Mesenchymal stem cell (in vitro differentiated cells and primary cell): ENCODE data around the gene SH2D4B.

ENCODE experiments used
- DNase-seq: peaks from one replicate; pipeline ENCODE4 v3.0.0-alpha.2; 2013
- H2AFZ ChIP-seq: one replicate; pipeline ENCODE4 v1.6.1; 2013; ENCODE audit warnings: low read depth, mild to moderate bottlenecking, control low read depth, inconsistent platforms, low read length, moderate library complexity
- H2AK5ac ChIP-seq: 2 replicates; pipeline ENCODE4 v1.6.1; 2013; ENCODE audit warnings: low read length, moderate library complexity, mild to moderate bottlenecking, inconsistent platforms; ENCODE audit not compliant: severe bottlenecking
- H2BK120ac ChIP-seq: one replicate; pipeline ENCODE4 v1.6.1; 2013; ENCODE audit warnings: low read depth, mild to moderate bottlenecking, inconsistent platforms, low read length, moderate library complexity
- H2BK12ac ChIP-seq, 2 experiments: one replicate each; pipeline ENCODE4 v1.6.1; 2013; ENCODE audit warnings: inconsistent platforms in 2 of 2, low read length in 2 of 2, mild to moderate bottlenecking in 2 of 2, moderate library complexity in 2 of 2, control low read depth in 1 of 2
- H2BK15ac ChIP-seq: one replicate; pipeline ENCODE4 v1.6.1; 2013; ENCODE audit warnings: mild to moderate bottlenecking, low read depth, inconsistent platforms; ENCODE audit not compliant: poor library complexity, severe bottlenecking
- H2BK5ac ChIP-seq: 2 replicates; pipeline ENCODE4 v1.6.1; 2013; ENCODE audit warnings: low read depth, mild to moderate bottlenecking, low read length, control low read depth, inconsistent platforms; ENCODE audit not compliant: poor library complexity, severe bottlenecking
- H3K14ac ChIP-seq, 2 experiments: one replicate each; pipeline ENCODE4 v1.6.1; 2013; ENCODE audit warnings: inconsistent platforms in 2 of 2, low read length in 2 of 2, control low read depth in 1 of 2, mild to moderate bottlenecking in 1 of 2, moderate library complexity in 1 of 2
- H3K18ac ChIP-seq, 2 experiments: one replicate each; pipeline ENCODE4 v1.6.1; 2013; ENCODE audit warnings: inconsistent platforms in 2 of 2, low read length in 2 of 2, control low read depth in 1 of 2, low read depth in 1 of 2, mild to moderate bottlenecking in 1 of 2
- H3K23ac ChIP-seq, 2 experiments: one replicate each; pipeline ENCODE4 v1.6.1; 2013; ENCODE audit warnings: inconsistent platforms in 2 of 2, low read length in 2 of 2, mild to moderate bottlenecking in 2 of 2, moderate library complexity in 2 of 2, control low read depth in 1 of 2
- H3K27ac ChIP-seq: 2 replicates; pipeline ENCODE4 v1.5.1; 2013; ENCODE audit warnings: mild to moderate bottlenecking, moderate library complexity, low read length, control low read depth, inconsistent platforms; ENCODE audit not compliant: poor library complexity, severe bottlenecking
- H3K27me3 ChIP-seq, 2 experiments: 2 replicates each; pipeline versions ENCODE4 v1.6.1 to v1.7.0; 2013; ENCODE audit warnings: low read length in 2 of 2, mild to moderate bottlenecking in 2 of 2, moderate library complexity in 2 of 2, control low read depth in 1 of 2, inconsistent platforms in 1 of 2; ENCODE audit not compliant: control insufficient read depth in 1 of 2, insufficient read depth in 1 of 2
- H3K36me3 ChIP-seq, 2 experiments: 2 replicates each; pipeline versions ENCODE4 v1.6.1 to v1.7.0; 2013; ENCODE audit warnings: low read length in 2 of 2, control low read depth in 1 of 2, inconsistent platforms in 1 of 2, low read depth in 1 of 2, mild to moderate bottlenecking in 1 of 2; ENCODE audit not compliant: insufficient read depth in 2 of 2, control insufficient read depth in 1 of 2
- H3K4ac ChIP-seq, 2 experiments: one replicate each; pipeline ENCODE4 v1.6.1; 2013; ENCODE audit warnings: inconsistent platforms in 2 of 2, low read length in 2 of 2, mild to moderate bottlenecking in 2 of 2, moderate library complexity in 2 of 2, control low read depth in 1 of 2, low read depth in 1 of 2
- H3K4me1 ChIP-seq: 2 replicates; pipeline ENCODE4 v1.6.1; 2013; ENCODE audit warnings: low read depth, low read length, control low read depth; ENCODE audit not compliant: control insufficient read depth, insufficient read depth
- H3K4me2 ChIP-seq: 2 replicates; pipeline ENCODE4 v1.6.1; 2013; ENCODE audit warnings: low read length, mild to moderate bottlenecking, inconsistent platforms; ENCODE audit not compliant: poor library complexity, severe bottlenecking
- H3K4me3 ChIP-seq, 2 experiments: 2 replicates each; pipeline versions ENCODE4 v1.5.1 to v1.7.0; 2013; ENCODE audit warnings: low read length in 2 of 2, mild to moderate bottlenecking in 2 of 2, control low read depth in 1 of 2, low read depth in 1 of 2; ENCODE audit not compliant: insufficient read depth in 1 of 2
- H3K79me1 ChIP-seq: replicated peaks from 2 replicates; pipeline ENCODE4 v1.6.1; 2013; ENCODE audit warnings: mild to moderate bottlenecking, control low read depth, low read length, inconsistent platforms; ENCODE audit not compliant: poor library complexity, severe bottlenecking
- H3K9ac ChIP-seq: 2 replicates; pipeline ENCODE4 v1.7.0; 2013; ENCODE audit warnings: mild to moderate bottlenecking, low read length, moderate library complexity
- H3K9me3 ChIP-seq: 2 replicates; pipeline ENCODE4 v1.7.0; 2013; ENCODE audit warnings: mild to moderate bottlenecking, low read length; ENCODE audit not compliant: control insufficient read depth
- H4K8ac ChIP-seq: one replicate; pipeline ENCODE4 v1.6.1; 2013; ENCODE audit warnings: inconsistent platforms, mild to moderate bottlenecking, low read length, moderate library complexity
- H4K91ac ChIP-seq: one replicate; pipeline ENCODE4 v1.6.1; 2013; ENCODE audit warnings: mild to moderate bottlenecking, low read length, inconsistent platforms
- WGBS: methylation state at CpG from one replicate; pipeline ENCODE4 v1.1.7; 2013; ENCODE audit warnings: mixed read lengths; 5-methylcytosine and 5-hydroxymethylcytosine counted together

The SH2D4B gene

GRCh38 chr10:80526218-80526617 lies 11.5 kb upstream of the SH2D4B start:
- DNase-seq, result no peak
- Histone ChIP-seq H3K23ac (no peak overlapping the region), H4K8ac (no peak overlapping the region), H3K4me2 (no peak overlapping the region), H2BK5ac (no peak overlapping the region), H2AK5ac (no peak overlapping the region), H2BK12ac (no peak overlapping the region), H3K79me1 (peaks cover 8% of the 10 kb centered on the region), H2BK120ac (no peak overlapping the region), H4K91ac (no peak overlapping the region), H2BK15ac (no peak overlapping the region), H3K4ac (no peak overlapping the region), H3K4me3 (no peak overlapping the region), H3K14ac (no peak overlapping the region), H3K18ac (no peak overlapping the region), H3K9me3 (no peaks in the 10 kb centered on the region), H3K4me1 (peaks cover 18% of the 10 kb centered on the region), H3K36me3 (peaks cover 14 to 16% of the 10 kb centered on the region in 2 experiments), H2AFZ (no peak overlapping the region), H3K27me3 (no peaks in the 10 kb centered on the region), H3K27ac (no peak overlapping the region), H3K9ac (no peak overlapping the region)
- WGBS, result 74% methylated on average over 2 of the region's 2 CpGs

DNA sequence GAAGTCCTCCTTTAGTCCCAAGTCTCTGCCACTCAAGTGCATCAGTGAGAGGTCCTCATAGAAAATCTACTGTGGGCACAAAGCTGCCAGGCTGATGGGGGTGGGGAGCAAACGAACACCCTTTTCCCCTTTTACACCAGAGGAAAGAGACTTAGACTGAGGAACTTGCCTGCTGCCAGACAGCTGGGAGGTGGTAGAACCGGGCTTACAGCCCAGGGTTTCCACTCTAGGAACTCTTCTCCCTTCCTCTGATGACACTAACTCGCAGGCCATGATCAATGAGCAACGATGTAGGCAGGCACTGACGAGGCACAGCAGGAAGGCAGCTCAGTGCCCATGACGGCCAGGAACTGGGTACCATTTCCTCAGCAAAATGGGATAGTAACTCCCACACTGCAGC lies 11.0 kb upstream of the SH2D4B start:
- H3K27me3 ChIP-seq, result no peaks in the 10 kb centered on the region
- no peak overlapping the region for H4K8ac ChIP-seq
- H3K9me3 ChIP-seq, result no peaks in the 10 kb centered on the region
- no peak overlapping the region for H3K4me3 ChIP-seq
- H2AFZ ChIP-seq, result no peak overlapping the region
- H4K91ac ChIP-seq, result no peak overlapping the region
- H2BK120ac ChIP-seq, result no peak overlapping the region
- 78% methylated on average over 6 of the region's 6 CpGs for WGBS
- H2AK5ac ChIP-seq, result no peak overlapping the region
- no peak overlapping the region for H3K23ac ChIP-seq
- H3K36me3 ChIP-seq, result peaks cover 10 to 13% of the 10 kb centered on the region in 2 experiments
- H2BK5ac ChIP-seq, result no peak overlapping the region
- no peak overlapping the region for H3K27ac ChIP-seq
- no peak overlapping the region for H3K4ac ChIP-seq
- H3K79me1 ChIP-seq, result peaks cover 5% of the 10 kb centered on the region
- H3K9ac ChIP-seq, result no peak overlapping the region
- peak overlapping the region; percentile 75 for H2BK15ac ChIP-seq
- peak overlapping the region; percentile 24 to 33 for H2BK12ac ChIP-seq
- peaks cover 18% of the 10 kb centered on the region for H3K4me1 ChIP-seq
- DNase-seq, result no peak
- H3K14ac ChIP-seq, result peak overlapping the region in 1 of 2 experiments; percentile 81
- H3K4me2 ChIP-seq, result no peak overlapping the region
- H3K18ac ChIP-seq, result peak overlapping the region in 1 of 2 experiments; percentile 61

DNA sequence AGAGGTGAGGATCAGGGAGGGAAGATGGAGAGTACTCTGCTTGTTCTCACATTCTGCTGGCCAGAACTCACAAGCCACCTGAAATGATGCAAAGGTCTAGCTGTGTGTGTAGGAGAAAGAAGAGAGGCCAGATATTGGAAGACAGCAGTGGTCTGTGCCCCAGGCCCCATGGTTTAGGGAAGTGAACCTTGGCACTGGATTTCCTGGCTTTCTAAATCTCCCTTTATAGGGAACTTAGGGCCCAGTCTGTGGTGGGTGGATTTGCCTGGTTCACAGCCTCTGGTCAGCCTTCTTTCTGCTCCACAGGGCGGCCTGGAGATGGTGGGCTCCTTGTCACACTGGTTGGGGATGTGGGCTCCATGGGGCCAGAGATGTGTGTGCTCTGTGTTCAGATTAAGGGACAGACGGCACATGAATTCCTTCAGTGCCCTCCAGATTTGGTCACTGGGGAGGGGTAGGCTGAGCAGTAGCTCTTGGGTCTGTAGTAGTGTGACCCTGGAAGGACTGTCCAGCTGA lies 9.5 kb upstream of the SH2D4B start:
- H2BK15ac ChIP-seq, result no peak overlapping the region
- H2BK12ac ChIP-seq, result no peak overlapping the region
- no peak overlapping the region for H3K9ac ChIP-seq
- WGBS, result 98% methylated on average over 2 of the region's 2 CpGs
- H3K36me3 ChIP-seq, result peaks cover 0 to 5% of the 10 kb centered on the region in 2 experiments
- H2BK120ac ChIP-seq, result no peak overlapping the region
- no peak overlapping the region for H3K23ac ChIP-seq
- H3K4me3 ChIP-seq, result no peak overlapping the region
- DNase-seq, result no peak
- no peak overlapping the region for H3K4me2 ChIP-seq
- peaks cover 4% of the 10 kb centered on the region for H3K79me1 ChIP-seq
- H2AFZ ChIP-seq, result no peak overlapping the region
- no peak overlapping the region for H3K14ac ChIP-seq
- H3K18ac ChIP-seq, result no peak overlapping the region
- H3K4me1 ChIP-seq, result peaks cover 18% of the 10 kb centered on the region
- H2BK5ac ChIP-seq, result no peak overlapping the region
- no peaks in the 10 kb centered on the region for H3K9me3 ChIP-seq
- H2AK5ac ChIP-seq, result no peak overlapping the region
- H3K27me3 ChIP-seq, result no peaks in the 10 kb centered on the region
- no peak overlapping the region for H3K27ac ChIP-seq
- H3K4ac ChIP-seq, result no peak overlapping the region
- H4K8ac ChIP-seq, result no peak overlapping the region
- H4K91ac ChIP-seq, result no peak overlapping the region

GRCh38 chr10:80528901-80529300 lies 8.8 kb upstream of the SH2D4B start:
- no peaks in the 10 kb centered on the region for H3K27me3 ChIP-seq
- no peak overlapping the region for H3K4ac ChIP-seq
- no peak overlapping the region for H3K4me2 ChIP-seq

More at GRCh38 chr10:80528901-80529300, 8.8 kb upstream of the SH2D4B start:
- Histone ChIP-seq H3K79me1 (peaks cover 3% of the 10 kb centered on the region), H3K4me3 (no peak overlapping the region), H3K14ac (peak overlapping the region in 1 of 2 experiments; percentile 11), H4K8ac (no peak overlapping the region), H3K9me3 (no peaks in the 10 kb centered on the region), H3K27ac (no peak overlapping the region), H2BK15ac (no peak overlapping the region), H3K23ac (peak overlapping the region in 1 of 2 experiments; percentile 9), H3K36me3 (peaks cover 0 to 3% of the 10 kb centered on the region in 2 experiments), H2AK5ac (no peak overlapping the region), H2BK12ac (peak overlapping the region in 1 of 2 experiments; percentile 21), H3K4me1 (peaks cover 15% of the 10 kb centered on the region), H2BK5ac (no peak overlapping the region), H3K9ac (no peak overlapping the region), H4K91ac (no peak overlapping the region), H3K18ac (no peak overlapping the region), H2AFZ (no peak overlapping the region), H2BK120ac (no peak overlapping the region)
- DNase-seq, result no peak
- WGBS, result 84% methylated on average over 6 of the region's 6 CpGs
